Head of caudate nucleus (tissue), 42 donors: ENCODE measurements around the gene STXBP3.

Experiments
- DNase-seq, 42 donors: peaks; one replicate each; pipeline versions ENCODE4 v3.0.0 to v3.0.0-alpha.2; 2020 to 2021; ENCODE audit warnings: mixed read lengths in 7 of 42
- intact Hi-C: fragments of 100-400 bp; cut with DNase I; formaldehyde crosslinking; loops from one replicate; pipeline ENCODE4 v1.15.0; 2022

The STXBP3 gene

DNA sequence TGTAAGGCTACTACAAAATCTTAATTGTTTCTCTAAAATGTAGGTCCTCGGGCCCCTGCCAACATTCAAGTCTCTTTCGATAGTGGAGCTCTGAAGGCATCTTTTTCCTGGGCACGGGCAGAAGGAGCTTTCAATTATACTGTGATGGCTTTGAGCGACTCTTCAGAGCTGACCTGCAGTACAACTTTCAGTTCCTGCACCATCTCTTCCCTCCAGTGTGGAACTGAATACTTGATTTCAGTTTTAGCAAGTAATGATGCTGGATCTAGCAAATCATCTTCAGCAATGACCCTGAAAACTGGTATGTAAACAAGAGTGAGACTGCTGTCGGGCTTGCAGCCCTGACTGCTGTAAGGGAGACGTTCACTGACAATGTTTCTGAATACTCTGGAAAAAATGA lies 24.2 kb upstream of the STXBP3 start:
- peak in 3 of 42 donors; percentile 16 to 30 (median 28) for DNase-seq
- intact Hi-C loops: no loop called here

DNA sequence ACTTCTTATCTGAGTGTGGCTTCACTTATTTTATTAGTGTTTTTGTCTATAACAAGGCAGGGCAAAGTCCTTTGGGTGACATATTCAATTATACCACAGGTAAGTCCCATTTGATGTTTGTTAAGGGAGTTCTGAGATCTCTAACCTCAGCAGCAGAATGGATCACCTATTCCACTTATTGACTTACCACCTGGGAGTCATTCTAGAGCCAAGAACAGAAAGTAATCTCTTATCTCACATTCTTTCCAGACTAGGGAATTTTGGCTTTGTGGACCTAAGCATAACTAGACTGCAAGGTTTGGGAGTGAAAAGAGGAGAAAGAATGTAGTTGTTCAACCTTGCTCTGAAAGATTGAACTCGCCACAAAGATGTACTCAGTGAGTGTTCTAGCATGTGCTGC lies 20.6 kb upstream of the STXBP3 start:
- intact Hi-C loops: no loop called here
- no peak for DNase-seq

DNA sequence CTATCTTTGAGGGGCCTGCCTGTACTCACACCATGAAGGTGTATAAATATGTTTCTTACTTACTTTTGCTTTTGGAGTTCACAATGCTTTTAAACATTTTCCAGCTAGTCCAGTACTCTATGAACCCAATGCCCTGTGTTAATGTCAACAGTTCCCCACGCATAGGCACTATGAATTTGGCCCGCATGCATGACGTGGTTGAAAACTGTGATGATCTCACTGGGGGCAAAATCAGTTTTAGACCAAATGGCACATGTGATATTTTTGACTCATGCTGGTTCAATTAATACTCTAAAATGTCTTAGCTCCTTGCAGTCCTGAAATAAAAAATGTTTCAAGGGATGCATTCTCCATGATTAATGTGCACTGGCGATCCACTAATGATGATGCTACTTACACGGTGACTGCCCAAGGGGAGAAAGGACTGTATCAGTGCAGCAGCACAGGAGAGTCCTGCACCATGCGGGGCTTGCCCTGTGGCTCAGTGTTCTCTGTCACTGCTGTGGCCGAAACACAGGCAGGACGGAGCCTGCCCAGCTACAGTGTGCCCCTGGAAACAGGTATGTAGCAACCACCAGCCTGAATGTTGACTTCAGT lies 18.0 kb upstream of the STXBP3 start:
- intact Hi-C loops: no loop called here

DNA sequence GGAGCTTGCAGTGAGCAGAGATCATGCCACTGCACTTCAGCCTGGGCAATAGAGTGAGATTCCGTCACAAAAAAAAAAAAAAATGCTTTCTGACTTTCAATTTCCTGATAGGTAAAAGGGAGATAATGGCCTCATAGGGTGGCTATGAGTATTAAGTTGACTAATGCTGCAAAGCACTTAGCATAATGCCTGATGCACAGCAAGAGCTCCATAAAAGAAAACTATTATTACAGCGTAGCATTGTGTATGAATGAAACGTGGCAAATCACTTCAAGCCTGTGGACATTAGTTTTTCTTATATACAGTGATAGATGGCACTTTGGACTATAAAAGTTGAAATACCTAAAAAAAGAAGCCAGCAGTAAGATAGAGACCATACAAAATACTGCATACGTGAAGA lies 17.0 kb upstream of the STXBP3 start:
- no peak for DNase-seq
- intact Hi-C loops: no loop called here

More for the DNA sequence above, 18.0 kb upstream of the STXBP3 start:
- DNase-seq: no peak

DNA sequence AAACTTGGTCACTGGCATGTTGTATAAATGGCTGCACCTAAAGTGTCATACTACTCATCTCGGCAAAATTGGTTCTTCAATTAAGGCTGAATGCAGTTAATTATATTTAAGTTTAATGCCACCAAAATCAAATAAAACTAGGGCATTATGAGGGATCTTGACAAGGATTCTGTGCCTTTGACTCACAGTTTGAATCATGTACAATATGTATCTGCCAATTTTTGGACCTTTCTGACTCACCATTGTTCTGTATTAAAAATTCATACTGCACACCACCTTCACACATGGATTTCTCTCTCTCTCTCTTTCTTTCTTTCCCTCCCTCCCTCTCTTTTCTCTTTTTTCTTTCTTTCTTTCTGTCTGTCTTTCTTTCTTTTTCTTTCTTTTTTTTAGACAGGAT lies 14.1 kb upstream of the STXBP3 start:
- intact Hi-C loops: no loop called here
- no peak for DNase-seq

DNA sequence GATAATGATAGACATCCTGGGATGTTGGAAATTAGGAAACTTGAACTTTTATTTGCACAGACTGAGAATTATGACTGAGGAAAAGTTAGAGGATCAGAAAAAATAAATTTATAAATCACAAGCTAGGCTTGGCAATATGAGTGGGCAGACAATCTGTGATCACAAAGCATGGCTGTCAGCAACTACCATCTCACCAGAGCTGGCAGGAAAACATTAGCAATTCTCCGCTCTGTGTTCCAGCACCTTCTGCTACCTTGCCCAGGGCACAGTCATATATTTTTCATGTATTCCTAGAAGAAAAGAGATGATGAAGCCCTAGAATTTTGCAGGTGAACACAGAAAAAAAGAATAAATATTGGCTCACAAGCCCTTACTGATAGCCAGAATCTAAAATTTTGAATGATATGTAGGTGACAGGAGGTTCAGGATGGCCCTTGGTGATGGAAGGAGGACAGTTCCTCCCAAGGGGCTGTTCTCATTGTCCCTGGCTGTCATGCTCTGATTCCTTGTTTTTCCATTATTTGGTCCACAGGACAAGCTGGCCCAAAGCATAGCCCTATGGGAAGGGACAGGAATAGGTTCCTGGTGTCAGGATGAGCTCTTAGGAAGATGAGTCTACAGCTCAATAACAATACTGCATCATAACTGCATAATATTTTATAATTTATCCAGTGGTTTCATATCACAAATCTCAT lies 12.2 kb upstream of the STXBP3 start:
- intact Hi-C loops: no loop called here
- peak in 9 of 42 donors; percentile 28 to 61 (median 38) for DNase-seq

DNA sequence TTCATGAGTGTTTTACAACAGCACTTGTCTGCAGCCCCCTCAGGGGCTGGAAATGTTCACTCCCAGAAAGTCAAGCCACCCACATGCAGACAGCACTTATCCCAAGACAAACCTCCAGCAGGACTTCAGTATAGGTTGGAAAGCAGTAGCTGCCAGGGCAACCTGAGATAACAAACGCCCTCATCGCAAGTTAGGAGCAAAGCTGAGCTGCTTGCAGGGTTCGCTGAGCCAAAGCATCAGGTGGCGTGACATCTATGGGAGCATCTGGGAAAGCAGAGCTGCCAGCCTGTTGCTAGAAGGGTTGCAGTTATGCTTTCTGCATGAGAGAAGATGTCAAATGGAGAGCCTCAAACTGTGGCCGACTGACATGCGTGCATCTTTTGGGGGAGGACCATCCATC lies 4.2 kb upstream of the STXBP3 start:
- DNase-seq: peak in 23 of 42 donors; percentile 20 to 80 (median 43)
- intact Hi-C loops: no loop called here

DNA sequence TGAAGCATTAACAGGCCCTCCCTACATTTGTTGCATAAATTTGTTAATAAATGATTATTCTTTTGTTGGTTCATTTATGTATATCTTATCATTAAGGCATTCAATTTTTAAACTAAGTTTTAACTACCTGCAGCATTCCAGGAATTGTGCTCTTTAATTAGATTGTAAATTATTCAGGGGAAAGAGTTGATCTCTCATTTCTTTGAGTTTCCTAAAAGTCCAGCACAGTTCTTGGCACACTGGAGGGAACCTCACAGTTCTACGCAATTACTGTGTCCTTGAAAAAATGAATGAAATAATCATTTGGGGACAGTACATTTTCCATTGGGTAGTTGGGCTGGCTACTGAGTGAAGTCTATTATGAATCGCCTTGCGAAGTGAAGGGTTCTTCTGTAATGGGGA lies 493 bp upstream of the STXBP3 start:
- intact Hi-C loops: loop anchor here (2.0 to 5.0 kb wide), 3 partner anchors 53 to 151 kb away; partner anchors contain the start of gene PRPF38B
- no peak for DNase-seq

DNA sequence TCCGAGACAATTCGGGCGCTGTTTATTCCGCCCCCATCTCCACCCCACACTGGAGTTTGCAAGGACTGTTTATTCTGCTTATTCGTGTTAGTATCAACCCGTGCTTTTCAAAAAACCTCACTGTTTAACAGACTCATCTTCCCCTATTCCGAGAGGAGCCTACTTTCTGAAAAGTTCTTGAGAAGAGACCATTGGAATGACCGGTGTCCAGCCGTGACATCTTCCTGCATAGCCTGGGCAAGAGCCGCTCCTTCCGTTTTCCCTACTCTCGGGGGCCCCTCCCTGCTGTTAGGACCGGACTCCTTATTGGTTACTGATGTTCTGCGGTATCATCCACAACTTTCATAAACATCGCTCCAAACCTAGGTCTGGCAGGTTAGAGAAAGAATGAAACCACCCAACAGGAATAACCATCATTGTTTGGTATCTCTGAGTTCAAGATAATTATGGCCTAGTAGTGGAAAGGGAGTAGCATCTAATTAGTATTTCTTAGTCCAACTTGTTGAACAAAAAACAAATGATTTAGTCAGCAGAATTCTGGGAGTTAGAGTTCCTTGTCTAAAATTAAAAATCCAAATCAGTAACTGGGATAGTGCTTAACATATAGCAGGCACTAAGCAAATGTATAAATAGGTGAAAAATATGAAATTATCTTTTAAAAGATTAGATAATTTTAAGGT lies 837 bp downstream of the STXBP3 start:
- intact Hi-C loops: loop anchor here (2.0 to 5.0 kb wide), 3 partner anchors 55 to 150 kb away; partner anchors contain the start of gene PRPF38B
- peak; percentile 47 to 86 (median 72) for DNase-seq

DNA sequence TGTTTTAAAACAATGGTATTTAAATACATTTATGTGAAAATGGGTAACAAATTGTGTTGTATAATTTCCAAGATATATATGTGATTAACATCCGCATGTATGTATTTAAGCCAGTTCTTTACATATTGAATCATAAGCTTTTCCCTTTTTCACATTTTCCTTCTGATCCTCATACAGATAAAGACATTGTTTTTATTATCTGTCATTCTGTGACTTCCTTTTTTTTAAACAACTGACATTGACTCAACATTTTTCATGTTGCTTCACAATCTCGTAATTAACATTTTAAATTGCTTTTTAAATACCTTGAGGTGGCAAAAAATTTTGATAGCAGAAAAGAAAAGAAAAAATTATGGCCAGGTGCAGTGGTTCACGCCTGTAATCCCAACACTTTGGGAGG lies 1.4 kb downstream of the STXBP3 start:
- no peak for DNase-seq
- intact Hi-C loops: loop anchor here (2.0 to 5.0 kb wide), 3 partner anchors 55 to 149 kb away; partner anchors contain the start of gene PRPF38B

DNA sequence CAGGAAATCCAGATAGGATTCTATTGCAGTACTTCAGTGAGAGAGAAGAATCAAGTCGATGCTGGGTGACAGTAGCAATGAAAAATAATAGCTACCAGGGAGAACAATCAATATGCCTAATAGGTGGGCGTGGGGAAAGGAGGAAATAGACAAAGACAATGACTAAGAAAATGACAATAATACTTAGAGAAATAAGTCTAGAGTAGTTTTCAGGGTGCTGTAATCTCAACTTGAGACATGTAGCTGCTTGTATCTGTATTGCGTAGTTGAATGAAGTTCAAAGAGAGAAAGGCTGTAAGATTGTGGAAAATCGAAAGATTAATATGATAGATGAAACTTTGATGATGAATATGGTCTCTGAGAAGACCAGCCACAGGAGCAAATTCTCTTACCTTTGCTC lies 2.6 kb downstream of the STXBP3 start:
- intact Hi-C loops: loop anchor here (5.0 kb wide), 2 partner anchors 68 to 148 kb away; no protein-coding TSS in a partner anchor

DNA sequence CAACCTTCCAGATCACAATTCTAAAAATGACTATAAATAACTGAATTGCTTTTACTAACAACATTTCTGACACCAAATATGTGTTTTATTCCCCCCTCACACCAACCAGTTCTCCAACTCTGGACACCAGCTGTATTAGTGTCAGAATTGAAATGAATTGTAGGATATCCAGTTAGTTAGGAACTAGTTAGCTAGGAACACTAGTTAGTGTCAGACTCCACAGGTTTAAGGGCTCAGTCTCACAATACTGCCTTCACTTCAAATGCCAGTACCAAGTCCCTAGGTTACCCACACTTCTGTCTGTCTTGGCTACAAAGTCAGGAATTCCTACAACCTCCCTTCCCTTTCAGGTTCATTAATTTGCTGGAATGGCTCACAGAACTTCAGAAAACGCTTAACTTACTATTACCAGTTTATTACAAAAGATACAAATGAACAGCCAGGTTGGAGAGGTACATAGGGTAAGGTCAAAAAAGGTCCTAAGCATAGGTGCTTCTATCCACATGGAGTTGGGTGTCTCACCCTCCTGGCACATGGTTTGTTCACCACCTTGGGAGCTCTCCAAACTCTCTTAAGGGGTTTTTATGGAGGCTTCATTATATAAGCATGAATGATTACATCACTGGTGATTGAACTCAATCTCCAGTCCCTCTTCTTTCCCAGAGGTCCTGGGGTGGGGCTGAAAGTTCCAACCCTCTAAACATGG lies 4.2 kb downstream of the STXBP3 start:
- intact Hi-C loops: no loop called here
- no peak for DNase-seq

More for the DNA sequence above, 2.6 kb downstream of the STXBP3 start:
- no peak for DNase-seq

DNA sequence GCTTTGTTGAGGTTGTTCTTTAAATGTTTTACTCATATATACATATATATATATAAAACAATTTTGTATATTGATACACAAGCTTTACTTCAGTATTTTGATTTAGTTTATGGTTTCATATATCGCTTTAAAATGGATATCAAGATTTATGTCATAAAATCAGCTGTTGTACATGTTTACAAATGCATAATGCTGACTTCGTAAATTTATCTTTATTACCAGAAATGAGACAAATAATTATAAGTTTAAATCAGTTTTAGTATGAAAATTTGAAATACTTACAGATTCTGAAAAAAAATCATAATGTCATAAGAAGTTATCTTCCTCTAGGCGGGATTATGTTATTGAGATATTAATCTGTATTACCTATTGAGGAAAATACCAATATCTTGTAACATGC lies 6.9 kb downstream of the STXBP3 start:
- DNase-seq: no peak
- intact Hi-C loops: no loop called here

DNA sequence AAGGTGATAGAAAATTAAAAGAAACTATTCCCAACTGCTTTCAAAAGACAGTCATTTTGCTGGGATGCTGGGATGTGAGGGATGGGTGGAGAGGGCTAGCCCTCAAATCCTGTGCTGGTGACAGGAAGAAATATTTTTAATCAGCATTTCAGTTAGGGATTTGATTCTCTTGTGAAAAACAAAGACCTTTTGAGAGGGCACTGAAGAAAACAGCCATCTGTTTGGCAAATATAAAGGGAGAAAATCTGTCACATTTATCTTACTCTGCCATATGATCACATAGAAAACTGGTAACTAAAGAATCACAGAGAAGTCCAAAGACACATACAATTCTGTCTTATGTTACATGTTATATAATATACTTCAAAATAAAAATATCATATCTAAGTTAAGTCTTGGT lies 12.3 kb downstream of the STXBP3 start:
- intact Hi-C loops: no loop called here
- DNase-seq: no peak

DNA sequence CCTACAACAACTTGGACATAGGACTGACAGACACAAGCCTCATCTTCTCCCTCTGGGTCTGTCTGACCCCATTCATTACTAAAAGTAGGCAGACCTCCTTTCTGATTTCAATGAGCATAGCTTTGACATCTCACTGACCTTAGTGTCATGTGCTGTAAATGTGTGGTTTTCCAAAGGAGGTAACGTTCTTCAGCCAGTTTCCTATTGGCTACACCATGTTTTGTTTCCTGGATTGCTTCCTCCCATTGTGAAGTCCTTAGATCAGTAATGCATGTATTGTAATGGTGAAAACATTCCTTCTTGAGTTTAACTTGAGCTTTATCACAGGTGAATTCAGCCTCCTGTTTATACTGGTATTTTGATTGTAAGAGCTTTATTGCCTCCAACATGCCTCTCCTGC lies 20.6 kb downstream of the STXBP3 start:
- DNase-seq: no peak
- intact Hi-C loops: no loop called here

DNA sequence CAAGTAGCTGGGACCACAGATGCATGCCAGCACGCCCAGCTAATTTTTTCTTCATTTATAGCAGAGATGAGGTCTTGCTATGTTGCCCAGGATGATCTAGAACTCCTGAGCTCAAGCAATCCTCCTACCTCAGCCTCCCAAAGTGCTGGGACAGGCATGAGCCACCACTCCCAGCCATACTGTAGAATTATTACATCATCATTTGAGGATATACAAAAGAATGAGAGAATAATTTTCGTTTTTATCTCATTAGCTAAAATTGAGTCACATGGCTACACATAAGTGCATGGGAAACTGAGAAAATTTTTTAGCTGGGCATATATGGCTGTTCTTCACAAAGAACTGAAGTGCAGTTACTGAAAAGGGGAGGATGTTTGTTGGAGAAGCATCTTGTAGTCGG lies 21.2 kb downstream of the STXBP3 start:
- DNase-seq: no peak
- intact Hi-C loops: no loop called here

DNA sequence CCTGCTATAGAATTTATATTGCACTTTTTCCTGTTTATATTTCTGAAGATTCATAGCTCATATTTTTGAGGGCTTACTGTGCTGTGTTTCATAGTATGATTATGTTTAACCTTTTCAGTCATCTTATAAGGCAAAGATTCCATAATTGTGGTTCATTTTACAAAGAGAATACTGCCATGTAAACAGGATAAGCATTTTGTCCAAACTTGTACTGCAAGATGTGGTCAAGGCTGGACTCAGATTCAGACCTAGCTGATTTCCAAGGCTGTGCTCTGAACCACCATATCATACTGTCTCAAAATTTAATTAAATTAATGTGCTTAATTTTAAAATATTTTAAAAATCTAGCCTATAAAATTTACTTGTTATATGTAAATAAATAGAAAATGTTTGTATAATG lies 31.4 kb downstream of the STXBP3 start:
- intact Hi-C loops: no loop called here
- DNase-seq: no peak

DNA sequence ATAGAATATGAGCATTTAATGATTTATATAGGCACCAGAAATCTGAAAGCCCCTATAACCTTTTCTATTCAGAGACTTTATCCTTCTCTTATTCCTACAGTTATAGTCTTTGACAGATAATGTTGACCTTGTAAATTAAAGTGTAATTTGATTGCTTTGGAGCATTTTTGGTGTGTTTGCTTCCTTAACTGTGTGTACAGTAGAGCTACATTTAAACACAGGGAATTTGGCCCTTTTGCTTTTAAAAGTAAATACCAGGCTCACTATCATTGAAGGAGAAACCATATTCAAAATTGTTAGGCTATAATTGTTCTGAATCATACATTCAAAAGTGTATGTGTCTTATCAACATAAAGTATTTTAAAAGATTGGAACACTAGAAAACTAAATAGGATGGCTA lies 33.0 kb downstream of the STXBP3 start:
- no peak for DNase-seq
- intact Hi-C loops: no loop called here

DNA sequence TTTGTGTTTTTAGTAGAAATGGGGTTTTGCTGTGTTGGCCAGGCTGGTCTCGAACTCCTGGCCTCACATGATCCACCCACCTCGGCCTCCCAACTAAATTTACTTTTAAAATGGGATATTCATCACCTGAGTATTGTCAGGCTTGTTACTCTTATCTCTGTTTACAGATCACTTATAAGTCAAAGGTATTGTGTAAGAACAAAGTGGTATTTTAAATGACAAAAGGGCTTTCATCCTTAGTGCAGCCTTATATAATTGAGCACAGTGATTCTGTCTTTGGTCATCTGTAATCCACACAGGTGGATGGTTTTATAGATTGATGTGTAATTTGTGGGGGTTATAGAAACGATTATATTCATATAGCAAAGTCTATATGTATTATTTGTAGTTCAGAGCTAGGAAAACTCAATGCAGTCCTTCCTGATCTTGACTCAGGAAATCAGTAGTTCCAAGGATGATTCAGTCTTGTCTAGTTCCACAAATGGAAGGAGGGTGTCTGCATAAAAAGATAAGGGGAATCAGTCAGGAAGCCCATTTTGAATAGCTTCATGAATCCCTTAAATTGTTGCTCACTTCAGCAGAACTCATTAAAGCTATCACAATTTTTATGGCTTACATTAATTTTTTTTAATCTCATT lies 34.6 kb downstream of the STXBP3 start:
- no peak for DNase-seq
- intact Hi-C loops: no loop called here
